Thoracic aorta (tissue), 2 donors: ENCODE measurements around the gene SLC2A4RG. TPM values are rescaled to one million over a fixed set of nuclear protein-coding genes. Genes with fewer than 3 reads are reported as not detected.
A peak's percentile ranks its signal among the peaks of the same experiment; 100 is the strongest.

Experiments
- ATAC-seq: fragments of 150-250 bp; one replicate; pipeline ENCODE4 v1.8.0; 2017; ENCODE audit warnings: low read depth; ENCODE audit not compliant: insufficient number of reproducible peaks, low FRiP score
- DNase-seq: peaks from one replicate; pipeline ENCODE4 v3.0.0-alpha.2; 2020; ENCODE audit warnings: low spot score
- H3K27ac ChIP-seq, 2 donors: fragments of 200-600 bp; sonication (generic); 1 replicate in 1 of 2; 2 replicates in 1 of 2; pipeline ENCODE4 v1.5.1; 2016; ENCODE audit warnings: mild to moderate bottlenecking in 2 of 2, moderate library complexity in 2 of 2
- H3K27me3 ChIP-seq: fragments of 200-600 bp; sonication (generic); replicated peaks from 2 replicates; pipeline ENCODE4 v1.6.0; 2016; ENCODE audit warnings: mild to moderate bottlenecking; ENCODE audit not compliant: insufficient read depth
- H3K36me3 ChIP-seq: fragments of 200-600 bp; sonication (generic); one replicate; pipeline ENCODE4 v1.5.1; 2016
- H3K4me1 ChIP-seq, 2 donors: fragments of 200-600 bp; sonication (generic); 1 replicate in 1 of 2; 2 replicates in 1 of 2; pipeline versions ENCODE4 v1.5.1 to v1.6.0; 2016; ENCODE audit warnings: low read depth in 2 of 2, mild to moderate bottlenecking in 1 of 2; ENCODE audit not compliant: control insufficient read depth in 1 of 2
- H3K4me3 ChIP-seq: fragments of 200-600 bp; sonication (generic); 2 replicates; pipeline ENCODE4 v1.5.1; 2016; ENCODE audit warnings: mild to moderate bottlenecking
- H3K9me3 ChIP-seq: fragments of 200-600 bp; sonication (generic); 2 replicates; pipeline ENCODE4 v1.5.1; 2016
- CTCF ChIP-seq: fragments of 200-600 bp; sonication (generic); IDR thresholded peaks from one replicate; pipeline ENCODE4 v1.5.1; 2019; ENCODE audit warnings: antibody characterized with exemption
- total RNA-seq, 2 donors: library from RNA; depleted of rRNA; stranded (reverse); fragments of >200 nt; gene quantifications; one replicate each; pipeline versions ENCODE4 v1.1.0 to v1.2.3, GENCODE V29; 2016

The SLC2A4RG gene
- total RNA-seq, 2 donors from 2014 or later: 36.2 to 103 TPM

GRCh38 chr20:63741676-63742380, 2.3 kb downstream of the SLC2A4RG start:
- peak overlapping the region; percentile 49 to 82 for H3K27ac ChIP-seq
- ATAC-seq (no peak), DNase-seq (no peak)
- H3K36me3 ChIP-seq: peaks cover 22% of the 10 kb centered on the region
- no peak for TF ChIP-seq CTCF
- no peaks in the 10 kb centered on the region for H3K9me3 ChIP-seq
- H3K4me1 ChIP-seq: peaks cover 17 to 30% of the 10 kb centered on the region in 2 donors
- no peak overlapping the region for H3K4me3 ChIP-seq
- no peaks in the 10 kb centered on the region for H3K27me3 ChIP-seq

- ATAC-seq (no peak), DNase-seq (no peak)
- Histone ChIP-seq H3K4me3 (no peak overlapping the region), H3K27me3 (no peaks in the 10 kb centered on the region), H3K9me3 (no peaks in the 10 kb centered on the region), H3K27ac (no peak overlapping the region), H3K4me1 (peaks cover 17 to 30% of the 10 kb centered on the region in 2 donors), H3K36me3 (peaks cover 22% of the 10 kb centered on the region)
- no peak for TF ChIP-seq CTCF
These were observed 2.9 kb downstream of the SLC2A4RG start for GRCh38 chr20:63742381-63743024.

GRCh38 chr20:63743210-63743970, 3.8 kb downstream of the SLC2A4RG start:
- Histone ChIP-seq H3K27me3 (no peaks in the 10 kb centered on the region), H3K36me3 (peaks cover 22% of the 10 kb centered on the region), H3K9me3 (no peaks in the 10 kb centered on the region), H3K4me1 (peaks cover 16 to 26% of the 10 kb centered on the region in 2 donors), H3K27ac (no peak overlapping the region), H3K4me3 (no peak overlapping the region)
- DNase-seq: no peak
- no peak for TF ChIP-seq CTCF
- ATAC-seq: no peak

- Histone ChIP-seq H3K4me3 (no peak overlapping the region), H3K27me3 (no peaks in the 10 kb centered on the region), H3K4me1 (peaks cover 10 to 19% of the 10 kb centered on the region in 2 donors), H3K9me3 (no peaks in the 10 kb centered on the region), H3K27ac (no peak overlapping the region), H3K36me3 (peaks cover 22% of the 10 kb centered on the region)
- ATAC-seq: no peak
- no peak for TF ChIP-seq CTCF
- DNase-seq: no peak
These were observed 4.6 kb downstream of the SLC2A4RG start for GRCh38 chr20:63744158-63744557.
